Stimulated activated naive B cell treated with anti-CD40 and anti-IgM and Interleukin-4, amounts not matched to agents 10 μg/mL and 1 μg/mL and 100 μg/mL, for 72 hours (primary cell): ENCODE measurements around the gene UGCG.
"Not testable (repeated sequence)": the region's sequence is repeated elsewhere in the genome, so short reads cannot be mapped to it uniquely, and the experiment has no call there.

ENCODE experiments used
- ATAC-seq, 2 donors: fragments of 150-1000 bp; cut with Tn5 transposase; replicated peaks; 2 replicates each; pipeline ENCODE4 v1.10.0; 2021; ENCODE audit warnings: moderate library complexity in 1 of 2
- DNase-seq: peaks from one replicate; pipeline ENCODE4 v3.0.0; 2021
- H3K27ac Mint-ChIP-seq: one replicate; pipeline ENCODE4 v1.8.0; 2022; ENCODE audit warnings: mild to moderate bottlenecking, mixed read lengths
- H3K27me3 Mint-ChIP-seq, 2 donors: one replicate each; pipeline ENCODE4 v1.8.0; 2022; ENCODE audit warnings: mixed read lengths in 2 of 2
- H3K36me3 Mint-ChIP-seq, 2 donors: one replicate each; pipeline ENCODE4 v1.8.0; 2022; ENCODE audit warnings: mixed read lengths in 2 of 2, mild to moderate bottlenecking in 1 of 2
- H3K4me1 Mint-ChIP-seq, 2 donors: one replicate each; pipeline ENCODE4 v1.8.0; 2022; ENCODE audit warnings: mixed read lengths in 2 of 2, mild to moderate bottlenecking in 1 of 2
- H3K4me3 Mint-ChIP-seq, 2 donors: one replicate each; pipeline ENCODE4 v1.8.0; 2022; ENCODE audit warnings: mild to moderate bottlenecking in 2 of 2, mixed read lengths in 2 of 2, moderate library complexity in 1 of 2
- H3K9me3 Mint-ChIP-seq, 2 donors: one replicate each; pipeline ENCODE4 v1.8.0; 2022; ENCODE audit warnings: mixed read lengths in 2 of 2, mild to moderate bottlenecking in 1 of 2

Gene UGCG

GRCh38 chr9:111874500-111874899 is 22.1 kb upstream of the UGCG start:
- H3K4me1 Mint-ChIP-seq: peaks cover 8 to 12% of the 10 kb centered on the region in 2 donors
- H3K27ac Mint-ChIP-seq: no peak overlapping the region
- no peaks in the 10 kb centered on the region for H3K9me3 Mint-ChIP-seq
- DNase-seq: no peak
- no peak overlapping the region for H3K4me3 Mint-ChIP-seq
- H3K27me3 Mint-ChIP-seq: no peaks in the 10 kb centered on the region
- peaks cover 0 to under 1% of the 10 kb centered on the region in 2 donors for H3K36me3 Mint-ChIP-seq
- no peak for ATAC-seq

- H3K27me3 Mint-ChIP-seq, ATAC-seq, H3K9me3 Mint-ChIP-seq, DNase-seq, H3K36me3 Mint-ChIP-seq, H3K27ac Mint-ChIP-seq, H3K4me3 Mint-ChIP-seq: not testable (repeated sequence)
- peaks cover 8 to 12% of the 10 kb centered on the region in 2 donors for H3K4me1 Mint-ChIP-seq
These were observed 21.3 kb upstream of the UGCG start for GRCh38 chr9:111875291-111875690.

- ATAC-seq, DNase-seq, H3K4me1 Mint-ChIP-seq, H3K27ac Mint-ChIP-seq, H3K27me3 Mint-ChIP-seq, H3K9me3 Mint-ChIP-seq, H3K36me3 Mint-ChIP-seq, H3K4me3 Mint-ChIP-seq: not testable (repeated sequence)
These were observed 20.9 kb upstream of the UGCG start for GRCh38 chr9:111875691-111876090.

- Mint-ChIP-seq H3K9me3 (no peaks in the 10 kb centered on the region), H3K27me3 (no peaks in the 10 kb centered on the region), H3K27ac (no peak overlapping the region), H3K4me1 (peaks cover under 1 to 3% of the 10 kb centered on the region in 2 donors), H3K4me3 (no peak overlapping the region), H3K36me3 (peaks cover 1 to 3% of the 10 kb centered on the region in 2 donors)
- no peak for ATAC-seq
- no peak for DNase-seq
These were observed 20.4 kb upstream of the UGCG start for GRCh38 chr9:111876179-111876578.

- Mint-ChIP-seq H3K4me3 (no peak overlapping the region), H3K36me3 (peaks cover 1 to 3% of the 10 kb centered on the region in 2 donors), H3K27me3 (no peaks in the 10 kb centered on the region), H3K27ac (no peak overlapping the region), H3K9me3 (peaks cover 0 to 6% of the 10 kb centered on the region in 2 donors), H3K4me1 (no peaks in the 10 kb centered on the region)
- DNase-seq (no peak), ATAC-seq (no peak)
These were observed 19.2 kb upstream of the UGCG start for GRCh38 chr9:111877420-111877819.

GRCh38 chr9:111878946-111879345 is 17.7 kb upstream of the UGCG start:
- ATAC-seq: no peak
- H3K36me3 Mint-ChIP-seq: peaks cover 1 to 3% of the 10 kb centered on the region in 2 donors
- DNase-seq: no peak
- H3K27ac Mint-ChIP-seq: no peak overlapping the region
- peaks cover 0 to 6% of the 10 kb centered on the region in 2 donors for H3K9me3 Mint-ChIP-seq
- no peaks in the 10 kb centered on the region for H3K4me1 Mint-ChIP-seq
- H3K27me3 Mint-ChIP-seq: no peaks in the 10 kb centered on the region
- H3K4me3 Mint-ChIP-seq: no peak overlapping the region

GRCh38 chr9:111886983-111887718 is 9.5 kb upstream of the UGCG start:
- H3K36me3 Mint-ChIP-seq: no peaks in the 10 kb centered on the region
- no peaks in the 10 kb centered on the region for H3K9me3 Mint-ChIP-seq
- ATAC-seq (no peak), DNase-seq (no peak)
- no peaks in the 10 kb centered on the region for H3K27me3 Mint-ChIP-seq
- no peak overlapping the region for H3K27ac Mint-ChIP-seq
- peaks cover 0 to 5% of the 10 kb centered on the region in 2 donors for H3K4me1 Mint-ChIP-seq
- H3K4me3 Mint-ChIP-seq: no peak overlapping the region

- no peak overlapping the region for H3K27ac Mint-ChIP-seq
- H3K4me3 Mint-ChIP-seq: no peak overlapping the region
- no peaks in the 10 kb centered on the region for H3K9me3 Mint-ChIP-seq
- H3K27me3 Mint-ChIP-seq: no peaks in the 10 kb centered on the region
- ATAC-seq (no peak), DNase-seq (no peak)
- no peaks in the 10 kb centered on the region for H3K36me3 Mint-ChIP-seq
- H3K4me1 Mint-ChIP-seq: peaks cover 0 to 14% of the 10 kb centered on the region in 2 donors
These were observed 6.3 kb upstream of the UGCG start for GRCh38 chr9:111890334-111890733.

GRCh38 chr9:111890867-111891266 is 5.7 kb upstream of the UGCG start:
- peak overlapping the region in 1 of 2 donors; percentile 8 for H3K4me3 Mint-ChIP-seq
- not testable (repeated sequence) for H3K36me3 Mint-ChIP-seq, H3K27me3 Mint-ChIP-seq, ATAC-seq, DNase-seq, H3K9me3 Mint-ChIP-seq, H3K27ac Mint-ChIP-seq
- H3K4me1 Mint-ChIP-seq: peaks cover 2 to 18% of the 10 kb centered on the region in 2 donors

- peaks cover 0 to 2% of the 10 kb centered on the region in 2 donors for H3K36me3 Mint-ChIP-seq
- H3K9me3 Mint-ChIP-seq: no peaks in the 10 kb centered on the region
- no peak overlapping the region for H3K27ac Mint-ChIP-seq
- ATAC-seq (peak in 1 of 2 donors; percentile 4), DNase-seq (no peak)
- H3K4me3 Mint-ChIP-seq: no peak overlapping the region
- H3K27me3 Mint-ChIP-seq: no peaks in the 10 kb centered on the region
- H3K4me1 Mint-ChIP-seq: peaks cover 2 to 18% of the 10 kb centered on the region in 2 donors
These were observed 4.6 kb upstream of the UGCG start for GRCh38 chr9:111891910-111892499.

- Mint-ChIP-seq H3K9me3 (no peaks in the 10 kb centered on the region), H3K4me1 (peaks cover 7 to 14% of the 10 kb centered on the region in 2 donors), H3K27ac (no peak overlapping the region), H3K36me3 (peaks cover 0 to 11% of the 10 kb centered on the region in 2 donors), H3K27me3 (no peaks in the 10 kb centered on the region), H3K4me3 (no peak overlapping the region)
- peak; percentile 49 to 55 for ATAC-seq
- peak; percentile 43 for DNase-seq
These were observed 457 bp downstream of the UGCG start for GRCh38 chr9:111896942-111897600.

GRCh38 chr9:111897601-111898137 is 1.1 kb downstream of the UGCG start:
- Mint-ChIP-seq H3K36me3 (peaks cover under 1 to 11% of the 10 kb centered on the region in 2 donors), H3K27me3 (no peaks in the 10 kb centered on the region), H3K27ac (no peak overlapping the region), H3K9me3 (no peaks in the 10 kb centered on the region), H3K4me1 (peaks cover 7 to 10% of the 10 kb centered on the region in 2 donors), H3K4me3 (no peak overlapping the region)
- peak; percentile 57 for DNase-seq
- peak; percentile 65 to 66 for ATAC-seq

- H3K27ac Mint-ChIP-seq: no peak overlapping the region
- no peak for ATAC-seq
- H3K36me3 Mint-ChIP-seq: peaks cover 6 to 18% of the 10 kb centered on the region in 2 donors
- no peaks in the 10 kb centered on the region for H3K27me3 Mint-ChIP-seq
- DNase-seq: no peak
- H3K9me3 Mint-ChIP-seq: no peaks in the 10 kb centered on the region
- H3K4me1 Mint-ChIP-seq: peaks cover 8 to 17% of the 10 kb centered on the region in 2 donors
- H3K4me3 Mint-ChIP-seq: no peak overlapping the region
These were observed 1.9 kb downstream of the UGCG start for GRCh38 chr9:111898331-111899096.
